Measurements from ENCODE around the gene PDF. TPM values are rescaled to one million over a fixed set of nuclear protein-coding genes. Genes with fewer than 3 reads are reported as not detected.
A peak's percentile ranks its signal among the peaks of the same experiment; 100 is the strongest.

The PDF gene
- total and polyA plus RNA-seq, 2 donors from 2014 or later, result 22.4 to 30.8 TPM

GRCh38 chr16:69338557-69339288, 8.3 kb upstream of the PDF start:
- Histone ChIP-seq H3K27me3 (ENCODE audit: control insufficient read depth, insufficient read depth, low read length) (no peaks in the 10 kb centered on the region), H3K4me1 (ENCODE audit: control insufficient read depth in 2 of 3, insufficient read depth in 2 of 3, low read depth in 1 of 3, low read length in 3 of 3) (peaks cover 4 to 14% (median 9%) of the 10 kb centered on the region in 3 donors), H3K4me3 (ENCODE audit: low read length in 3 of 3) (peak overlapping the region; percentile 69 to 86 (median 75)), H3K36me3 (ENCODE audit: control insufficient read depth in 2 of 3, insufficient read depth in 3 of 3, low read length in 3 of 3) (peaks cover 3 to 39% (median 21%) of the 10 kb centered on the region in 3 donors), H3K27ac (ENCODE audit: low read depth in 2 of 2, low read length in 2 of 2) (peak overlapping the region; percentile 74 to 82), H3K9me3 (ENCODE audit: control insufficient read depth in 2 of 3, insufficient read depth in 1 of 3, low read length in 3 of 3) (no peaks in the 10 kb centered on the region), H3K9ac (ENCODE audit: low read length in 3 of 3) (peak overlapping the region; percentile 60 to 90 (median 80))
- FAIRE-seq, result no peak
- intact Hi-C loops (cut with DNase I), result no loop called here
- no peak for TF ChIP-seq CTCF (IDR thresholded peaks at IDR 0.05; ENCODE audit: borderline replicate concordance, extremely low read depth, insufficient read depth)
- DNase-seq, result peak in 1 of 5 donors; percentile 18

GRCh38 chr16:69334696-69335095, 4.3 kb upstream of the PDF start:
- FAIRE-seq (no peak), DNase-seq (peak in 1 of 5 donors; percentile 33)
- no peaks in the 10 kb centered on the region for H3K9me3 ChIP-seq (ENCODE audit: control insufficient read depth in 2 of 3, insufficient read depth in 1 of 3, low read length in 3 of 3)
- no peak for TF ChIP-seq CTCF (IDR thresholded peaks at IDR 0.05; ENCODE audit: borderline replicate concordance, extremely low read depth, insufficient read depth)
- no peak overlapping the region for H3K4me3 ChIP-seq (ENCODE audit: low read length in 3 of 3)
- peaks cover 6 to 38% (median 28%) of the 10 kb centered on the region in 3 donors for H3K36me3 ChIP-seq (ENCODE audit: control insufficient read depth in 2 of 3, insufficient read depth in 3 of 3, low read length in 3 of 3)
- H3K27me3 ChIP-seq (ENCODE audit: control insufficient read depth, insufficient read depth, low read length), result no peaks in the 10 kb centered on the region
- intact Hi-C loops (cut with DNase I), result no loop called here
- H3K27ac ChIP-seq (ENCODE audit: low read depth in 2 of 2, low read length in 2 of 2), result no peak overlapping the region
- H3K4me1 ChIP-seq (ENCODE audit: control insufficient read depth in 2 of 3, insufficient read depth in 2 of 3, low read depth in 1 of 3, low read length in 3 of 3), result peaks cover 0 to 11% (median 5%) of the 10 kb centered on the region in 3 donors
- H3K9ac ChIP-seq (ENCODE audit: low read length in 3 of 3), result no peak overlapping the region

- FAIRE-seq (no peak), DNase-seq (peak; percentile 10 to 81 (median 23))
- peaks cover 0 to 34% (median 26%) of the 10 kb centered on the region in 3 donors for H3K4me1 ChIP-seq (ENCODE audit: control insufficient read depth in 2 of 3, insufficient read depth in 2 of 3, low read depth in 1 of 3, low read length in 3 of 3)
Measured at GRCh38 chr16:69329369-69330285, 761 bp downstream of the PDF start.

More at GRCh38 chr16:69329369-69330285, 761 bp downstream of the PDF start:
- Histone ChIP-seq H3K4me3 (ENCODE audit: low read length in 3 of 3) (peak overlapping the region; percentile 57 to 84 (median 80)), H3K9ac (ENCODE audit: low read length in 3 of 3) (peak overlapping the region in 2 of 3 donors; percentile 63 to 68), H3K27ac (ENCODE audit: low read depth in 2 of 2, low read length in 2 of 2) (peak overlapping the region; percentile 51 to 71), H3K36me3 (ENCODE audit: control insufficient read depth in 2 of 3, insufficient read depth in 3 of 3, low read length in 3 of 3) (peaks cover 7 to 33% (median 20%) of the 10 kb centered on the region in 3 donors), H3K9me3 (ENCODE audit: control insufficient read depth in 2 of 3, insufficient read depth in 1 of 3, low read length in 3 of 3) (no peaks in the 10 kb centered on the region), H3K27me3 (ENCODE audit: control insufficient read depth, insufficient read depth, low read length) (no peaks in the 10 kb centered on the region)
- intact Hi-C loops (cut with DNase I), result no loop called here
- TF ChIP-seq CTCF (IDR thresholded peaks at IDR 0.05; ENCODE audit: borderline replicate concordance, extremely low read depth, insufficient read depth), result no peak
